Measurements from ENCODE around the gene NT5C3B.
"Not testable (repeated sequence)": the region's sequence is repeated elsewhere in the genome, so short reads cannot be mapped to it uniquely, and the experiment has no call there.

NT5C3B gene

GRCh38 chr17:41781404-41782110 lies 54.5 kb downstream of the NT5C3B start:
- no peak for DNase-seq

- no peak for DNase-seq
These were observed 56.1 kb downstream of the NT5C3B start for GRCh38 chr17:41779954-41780353.

GRCh38 chr17:41777574-41778188 lies 58.4 kb downstream of the NT5C3B start:
- no peak for DNase-seq

GRCh38 chr17:41777157-41777573 lies 58.9 kb downstream of the NT5C3B start:
- DNase-seq: no peak

- DNase-seq: not testable (repeated sequence)
These were observed 59.7 kb downstream of the NT5C3B start for GRCh38 chr17:41776262-41776900.

- no peak for DNase-seq
These were observed 60.4 kb downstream of the NT5C3B start for GRCh38 chr17:41775394-41776226.
